HG03139 (cell line): ENCODE data around the gene RPS26.
"Not testable (repeated sequence)": the region's sequence is repeated elsewhere in the genome, so short reads cannot be mapped to it uniquely, and the experiment has no call there.

ENCODE experiments used
- ATAC-seq: cut with Tn5 transposase; IDR thresholded peaks from one replicate; pipeline ENCODE4 v1.9.1; 2021; ENCODE audit not compliant: unreplicated experiment

RPS26 gene

GRCh38 chr12:56041552-56042429, at the start of gene RPS26:
Gene RPS26 (plus strand): TSS chr12:56041918. CDS start chr12:56042167, 249 bp downstream.
- ATAC-seq, result peak; percentile 91

GRCh38 chr12:55993230-55993853, 48.4 kb upstream of the RPS26 start:
- ATAC-seq, result no peak

GRCh38 chr12:55995366-55995765, 46.4 kb upstream of the RPS26 start:
- ATAC-seq, result no peak

DNA sequence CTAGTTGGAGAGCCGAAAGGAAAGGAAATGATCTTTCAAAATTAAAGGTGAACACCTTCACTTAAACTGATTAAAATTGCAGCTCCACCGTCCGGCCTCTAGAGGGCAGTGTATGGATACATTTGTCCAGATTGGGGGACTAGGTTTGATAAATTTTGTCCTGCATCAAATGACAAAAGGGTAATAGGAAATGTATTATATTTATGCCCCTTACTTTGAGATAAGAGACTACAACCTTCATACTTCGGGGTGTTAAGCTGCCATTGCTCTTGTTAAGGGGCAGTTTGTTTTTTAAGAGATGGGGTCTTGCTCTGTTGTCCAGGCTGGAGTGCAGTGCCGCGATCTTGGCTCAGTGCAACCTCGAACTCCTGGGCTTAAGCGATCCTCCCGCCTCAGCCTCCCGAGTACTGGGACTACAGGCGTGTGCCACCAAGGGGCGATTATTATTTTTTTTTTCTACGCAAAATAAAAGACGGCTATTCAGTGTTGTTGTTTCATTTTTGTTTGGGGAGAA, 45.5 kb upstream of the RPS26 start:
- ATAC-seq, result no peak

GRCh38 chr12:55996715-55997534, 44.8 kb upstream of the RPS26 start, which contains the start of gene SUOX:
Gene SUOX (plus strand): TSS chr12:55997276. CDS start chr12:56002222, 4,946 bp downstream.
- ATAC-seq, result peak; percentile 95

- ATAC-seq, result no peak
These were observed 44.2 kb upstream of the RPS26 start for GRCh38 chr12:55997535-55997859.

DNA sequence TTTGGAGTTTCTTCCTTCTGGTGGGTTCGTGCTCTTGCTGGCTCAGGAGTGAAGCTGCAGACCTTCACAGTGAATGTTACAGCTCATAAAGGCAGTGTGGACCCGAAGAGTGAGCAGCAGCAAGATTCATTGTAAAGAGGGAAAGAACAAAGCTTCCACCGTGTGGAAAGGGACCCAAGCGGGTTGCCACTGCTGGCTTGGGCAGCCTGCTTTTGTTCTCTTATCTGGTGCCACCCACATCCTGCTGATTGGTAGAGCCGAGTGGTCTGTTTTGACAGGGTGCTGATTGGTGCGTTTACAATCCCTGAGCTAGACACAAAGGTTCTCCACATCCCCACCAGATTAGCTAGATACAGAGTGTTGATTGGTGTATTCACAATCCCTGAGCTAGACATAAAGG, 42.2 kb upstream of the RPS26 start:
- not testable (repeated sequence) for ATAC-seq

DNA sequence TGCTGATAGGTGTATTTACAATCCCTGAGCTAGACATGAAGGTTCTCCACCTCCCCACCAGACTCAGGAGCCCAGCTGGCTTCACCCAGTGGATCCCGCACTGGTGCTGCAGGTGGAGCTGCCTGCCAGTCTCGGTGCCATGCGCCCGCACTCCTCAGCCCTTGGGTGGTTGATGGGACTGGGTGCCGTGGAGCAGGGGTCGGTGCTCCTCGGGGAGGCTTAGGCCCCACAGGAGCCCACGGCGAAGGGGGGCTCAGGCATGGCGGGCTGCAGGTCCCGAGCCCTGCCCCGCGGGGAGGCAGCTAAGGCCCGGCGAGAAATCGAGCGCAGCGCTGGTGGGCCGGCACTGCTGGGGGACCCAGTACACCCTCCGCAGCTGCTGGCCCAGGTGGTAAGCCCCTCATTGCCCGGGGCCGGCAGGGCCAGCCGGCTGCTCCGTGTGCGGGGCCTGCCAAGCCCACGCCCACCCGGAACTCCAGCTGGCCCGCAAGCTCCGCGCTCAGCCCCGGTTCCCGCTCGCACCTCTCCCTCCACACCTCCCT, 41.6 kb upstream of the RPS26 start:
- ATAC-seq, result not testable (repeated sequence)

DNA sequence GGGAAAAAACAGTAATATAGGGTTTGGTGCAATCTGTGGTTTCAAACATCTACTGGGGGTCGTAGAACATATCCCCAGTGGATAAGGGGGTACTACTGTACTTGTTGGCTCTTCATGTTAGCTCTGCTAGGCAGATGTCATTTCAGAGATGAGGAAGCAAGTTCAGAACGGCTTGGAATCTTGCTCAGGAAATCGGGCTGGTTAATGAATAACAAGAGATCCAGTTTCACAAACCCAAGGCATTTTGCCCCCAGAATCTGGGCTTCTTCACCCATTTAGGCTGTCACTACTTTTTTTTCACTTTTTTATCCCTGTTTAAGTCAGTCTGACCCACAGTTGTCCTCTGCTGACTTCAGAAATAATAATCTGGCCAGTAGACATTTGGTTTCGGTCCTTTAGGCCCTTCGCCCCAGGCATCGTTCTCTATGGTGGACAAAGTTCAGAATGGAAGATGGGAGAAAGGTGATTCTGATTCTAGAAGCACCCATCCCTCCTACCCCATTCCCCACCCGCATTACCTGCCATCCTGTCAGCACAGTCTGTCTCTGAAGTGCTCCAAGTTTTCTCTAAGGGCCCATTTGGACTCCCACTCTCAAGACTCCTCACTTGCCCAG, 40.1 kb upstream of the RPS26 start:
- no peak for ATAC-seq

GRCh38 chr12:56003376-56003775, 38.3 kb upstream of the RPS26 start:
- ATAC-seq, result not testable (repeated sequence)

DNA sequence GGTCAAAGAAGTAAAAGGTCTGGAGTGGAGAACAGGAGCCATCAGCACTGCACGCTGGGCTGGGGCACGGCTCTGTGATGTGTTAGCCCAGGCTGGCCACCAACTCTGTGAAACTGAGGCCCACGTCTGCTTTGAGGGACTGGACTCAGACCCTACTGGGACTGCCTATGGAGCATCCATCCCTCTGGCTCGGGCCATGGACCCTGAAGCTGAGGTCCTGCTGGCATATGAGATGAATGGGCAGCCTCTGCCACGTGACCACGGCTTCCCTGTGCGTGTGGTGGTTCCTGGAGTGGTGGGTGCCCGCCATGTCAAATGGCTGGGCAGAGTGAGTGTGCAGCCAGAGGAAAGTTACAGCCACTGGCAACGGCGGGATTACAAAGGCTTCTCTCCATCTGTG, 37.5 kb upstream of the RPS26 start:
- ATAC-seq, result no peak

DNA sequence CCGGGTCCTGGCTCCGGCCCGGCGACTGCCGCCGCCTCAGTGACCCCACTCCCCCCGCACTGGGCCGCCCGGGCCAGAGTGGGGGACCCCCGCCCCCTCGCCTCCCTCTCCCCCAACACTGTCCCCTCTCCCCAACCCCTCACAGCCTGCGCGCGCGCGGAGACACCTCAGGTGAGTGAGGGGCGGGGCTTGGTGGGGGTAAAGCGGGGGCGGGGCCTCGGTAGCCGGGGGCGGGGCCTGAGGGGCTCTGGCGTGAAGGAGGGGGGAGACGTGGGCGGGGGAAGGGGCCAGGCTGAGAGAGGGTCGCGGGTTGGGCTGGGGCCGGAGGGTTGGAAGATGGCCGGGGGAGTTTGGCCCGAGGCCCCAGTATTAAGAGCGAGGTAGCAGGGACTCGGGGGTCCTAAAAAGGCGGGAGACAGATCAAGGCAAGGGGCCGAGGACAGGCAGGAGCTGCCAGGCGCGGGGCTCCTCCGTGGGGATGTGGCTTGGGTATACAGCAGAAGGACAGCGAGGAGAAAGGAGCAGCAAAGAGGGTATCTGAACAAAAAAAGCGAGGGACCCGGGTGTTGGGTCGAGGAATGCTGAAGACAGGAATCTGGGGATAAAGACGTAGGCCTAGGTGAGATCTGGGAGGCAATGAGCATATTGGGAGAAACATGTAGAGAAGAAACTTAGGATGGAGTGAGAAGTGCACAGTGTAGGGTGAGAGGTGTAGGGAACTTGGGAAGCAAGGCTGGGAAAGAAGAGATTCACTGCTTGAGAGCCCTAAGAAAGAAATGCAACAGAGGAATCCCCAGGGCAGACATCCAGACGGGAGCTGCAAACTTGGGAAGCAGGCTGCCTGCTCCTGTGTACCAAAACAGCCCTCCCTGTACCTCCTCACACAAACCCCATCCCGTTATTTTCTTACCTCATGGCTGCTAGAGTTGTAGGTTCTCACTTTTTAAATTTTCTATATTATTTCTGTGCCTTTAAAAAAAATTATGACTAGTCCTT, 33.9 kb upstream of the RPS26 start:
- peak; percentile 40 for ATAC-seq

- ATAC-seq, result no peak
These were observed 31.6 kb upstream of the RPS26 start for GRCh38 chr12:56010111-56010570.

- ATAC-seq, result no peak
These were observed 30.1 kb upstream of the RPS26 start for GRCh38 chr12:56011509-56012090.

- ATAC-seq, result no peak
These were observed 28.2 kb upstream of the RPS26 start for GRCh38 chr12:56013482-56013881.

DNA sequence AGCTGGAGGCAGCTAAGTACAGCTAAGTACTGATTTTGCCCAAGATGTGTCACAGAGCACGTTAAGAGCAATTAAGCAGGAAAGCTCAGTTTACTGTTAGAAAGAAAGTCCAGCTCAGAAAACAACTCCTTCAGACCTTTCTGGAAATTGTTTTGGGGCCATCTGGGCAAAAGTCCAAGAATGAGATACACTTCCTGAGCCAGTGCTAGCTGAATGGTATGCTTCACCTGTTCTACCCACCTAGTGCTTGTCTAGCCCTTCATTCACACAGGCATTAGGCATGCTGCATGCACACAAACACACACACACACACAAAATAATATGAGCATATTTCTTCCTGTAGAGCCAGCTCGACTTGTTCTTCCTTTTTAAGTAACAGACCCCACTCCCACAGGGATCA, 27.5 kb upstream of the RPS26 start:
- no peak for ATAC-seq

DNA sequence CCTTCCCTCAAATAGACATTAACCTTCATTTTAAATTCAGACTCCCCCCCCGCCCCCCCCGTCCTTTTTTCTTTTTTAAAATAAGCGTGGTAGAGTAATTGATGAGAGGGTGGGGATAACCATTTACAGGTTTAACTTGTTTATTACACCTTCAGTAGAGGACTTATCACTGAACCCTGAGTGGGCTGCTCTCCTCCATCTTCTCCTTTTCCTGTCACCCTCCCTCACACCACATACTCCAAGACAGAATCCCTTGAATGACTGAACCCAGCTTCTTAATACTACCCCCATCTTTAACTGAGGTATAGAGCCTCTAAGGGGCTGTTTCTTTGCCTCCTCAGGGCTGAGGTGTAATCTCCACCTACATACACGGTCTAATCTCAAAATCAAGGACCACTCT, 24.5 kb upstream of the RPS26 start:
- no peak for ATAC-seq

GRCh38 chr12:56018356-56018755, 23.4 kb upstream of the RPS26 start:
- ATAC-seq, result no peak
